Lower lobe of right lung (tissue), 2 donors: ENCODE results near the gene NMT1. TPM values are rescaled to one million over a fixed set of nuclear protein-coding genes. Genes with fewer than 3 reads are reported as not detected.

ENCODE experiments used
- ATAC-seq, 2 donors: fragments of 200-7000 bp; cut with Tn5 transposase; one replicate each; pipeline ENCODE4 v1.9.1; 2020 to 2022; ENCODE audit warnings: mild to moderate bottlenecking in 2 of 2, moderate library complexity in 2 of 2
- DNase-seq: peaks from one replicate; pipeline ENCODE4 v3.0.0-alpha.2; 2020
- H3K27ac ChIP-seq: fragments of 200-600 bp; one replicate; pipeline ENCODE4 v1.8.0; 2022
- H3K27me3 ChIP-seq: fragments of 200-600 bp; one replicate; pipeline ENCODE4 v1.8.0; 2022; ENCODE audit warnings: low read depth
- H3K36me3 ChIP-seq: fragments of 200-600 bp; one replicate; pipeline ENCODE4 v1.8.0; 2022; ENCODE audit warnings: mild to moderate bottlenecking
- H3K4me1 ChIP-seq: fragments of 200-600 bp; one replicate; pipeline ENCODE4 v1.8.0; 2022
- H3K4me3 ChIP-seq: fragments of 200-600 bp; one replicate; pipeline ENCODE4 v1.8.0; 2022; ENCODE audit warnings: mild to moderate bottlenecking
- H3K9me3 ChIP-seq: fragments of 200-600 bp; one replicate; pipeline ENCODE4 v1.8.0; 2022
- intact Hi-C: fragments of 100-400 bp; cut with DNase I; formaldehyde crosslinking; loops from one replicate; pipeline ENCODE4 v1.11.0; 2022
- total RNA-seq: library from RNA; stranded (reverse); fragmentation: NEBNext Ultra II Directional; extraction: Animal tissue kit (Norgen Biotek cat#: 25700); gene quantifications from one replicate; pipeline ENCODE4 v1.2.1, GENCODE V29; 2021
- TF ChIP-seq, protein P1 (sequence below): fragments of 200-600 bp; IDR thresholded peaks from one replicate; pipeline ENCODE4 v1.8.0; 2022; ENCODE audit warnings: antibody characterized with exemption, mild to moderate bottlenecking
- donor health status: DM: no; HTN: yes; CAD: no; lungs with severe emphysema.

The NMT1 gene
- total RNA-seq, 1 donor from 2014 or later: 117 TPM

GRCh38 chr17:45092911-45093430, 31.9 kb downstream of the NMT1 start:
- intact Hi-C loops: no loop called here
- Histone ChIP-seq H3K36me3 (peaks cover 89% of the 10 kb centered on the region), H3K4me3 (no peak overlapping the region), H3K27me3 (no peaks in the 10 kb centered on the region), H3K27ac (peak overlapping the region; percentile 81), H3K4me1 (peaks cover 28% of the 10 kb centered on the region), H3K9me3 (no peaks in the 10 kb centered on the region)
- ATAC-seq (peak; percentile 96 to 98), DNase-seq (peak; percentile 71)
- TF ChIP-seq, protein P1, sequence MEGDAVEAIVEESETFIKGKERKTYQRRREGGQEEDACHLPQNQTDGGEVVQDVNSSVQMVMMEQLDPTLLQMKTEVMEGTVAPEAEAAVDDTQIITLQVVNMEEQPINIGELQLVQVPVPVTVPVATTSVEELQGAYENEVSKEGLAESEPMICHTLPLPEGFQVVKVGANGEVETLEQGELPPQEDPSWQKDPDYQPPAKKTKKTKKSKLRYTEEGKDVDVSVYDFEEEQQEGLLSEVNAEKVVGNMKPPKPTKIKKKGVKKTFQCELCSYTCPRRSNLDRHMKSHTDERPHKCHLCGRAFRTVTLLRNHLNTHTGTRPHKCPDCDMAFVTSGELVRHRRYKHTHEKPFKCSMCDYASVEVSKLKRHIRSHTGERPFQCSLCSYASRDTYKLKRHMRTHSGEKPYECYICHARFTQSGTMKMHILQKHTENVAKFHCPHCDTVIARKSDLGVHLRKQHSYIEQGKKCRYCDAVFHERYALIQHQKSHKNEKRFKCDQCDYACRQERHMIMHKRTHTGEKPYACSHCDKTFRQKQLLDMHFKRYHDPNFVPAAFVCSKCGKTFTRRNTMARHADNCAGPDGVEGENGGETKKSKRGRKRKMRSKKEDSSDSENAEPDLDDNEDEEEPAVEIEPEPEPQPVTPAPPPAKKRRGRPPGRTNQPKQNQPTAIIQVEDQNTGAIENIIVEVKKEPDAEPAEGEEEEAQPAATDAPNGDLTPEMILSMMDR: no peak

- Histone ChIP-seq H3K9me3 (no peaks in the 10 kb centered on the region), H3K4me3 (no peak overlapping the region), H3K4me1 (peaks cover 31% of the 10 kb centered on the region), H3K36me3 (peaks cover 89% of the 10 kb centered on the region), H3K27ac (peak overlapping the region; percentile 81), H3K27me3 (no peaks in the 10 kb centered on the region)
- TF ChIP-seq, protein P1: no peak
- intact Hi-C loops: no loop called here
- no peak for DNase-seq
- ATAC-seq: peak; percentile 52 to 55
Measured at GRCh38 chr17:45093444-45094110, 32.5 kb downstream of the NMT1 start.

DNA sequence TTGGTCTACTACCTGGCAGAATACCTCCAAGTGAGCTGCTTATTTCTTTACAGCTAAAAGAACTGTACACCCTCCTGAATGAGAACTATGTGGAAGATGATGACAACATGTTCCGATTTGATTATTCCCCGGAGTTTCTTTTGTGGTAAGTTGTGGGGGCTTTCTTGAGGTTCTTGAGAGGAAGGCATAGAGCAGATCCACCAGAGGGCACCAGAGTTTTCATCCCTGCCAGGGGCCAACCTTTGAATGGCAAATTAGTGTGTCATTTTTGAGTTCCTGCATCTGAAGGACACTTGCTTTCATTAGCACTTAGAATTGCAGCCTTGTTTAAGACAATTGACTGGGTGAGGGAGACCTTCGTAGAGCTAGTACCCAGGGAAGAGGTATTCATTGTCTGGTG, 35.0 kb downstream of the NMT1 start:
- ATAC-seq: no peak
- no peak for DNase-seq
- H3K27me3 ChIP-seq: no peaks in the 10 kb centered on the region
- H3K4me1 ChIP-seq: peaks cover 36% of the 10 kb centered on the region
- H3K36me3 ChIP-seq: peaks cover 88% of the 10 kb centered on the region
- H3K27ac ChIP-seq: no peak overlapping the region
- no peaks in the 10 kb centered on the region for H3K9me3 ChIP-seq
- intact Hi-C loops: no loop called here
- TF ChIP-seq, protein P1: peak; percentile 32
- H3K4me3 ChIP-seq: no peak overlapping the region

GRCh38 chr17:45096926-45097325, 35.8 kb downstream of the NMT1 start:
- Histone ChIP-seq H3K4me3 (no peak overlapping the region), H3K36me3 (peaks cover 88% of the 10 kb centered on the region), H3K9me3 (no peaks in the 10 kb centered on the region), H3K27me3 (no peaks in the 10 kb centered on the region), H3K27ac (no peak overlapping the region), H3K4me1 (peaks cover 33% of the 10 kb centered on the region)
- TF ChIP-seq, protein P1: no peak
- no peak for ATAC-seq
- intact Hi-C loops: no loop called here
- DNase-seq: no peak

- DNase-seq (no peak), ATAC-seq (no peak)
- TF ChIP-seq, protein P1: no peak
- peaks cover 97% of the 10 kb centered on the region for H3K36me3 ChIP-seq
- H3K4me3 ChIP-seq: no peak overlapping the region
- intact Hi-C loops: no loop called here
- no peaks in the 10 kb centered on the region for H3K27me3 ChIP-seq
- H3K9me3 ChIP-seq: no peaks in the 10 kb centered on the region
- H3K27ac ChIP-seq: peak overlapping the region; percentile 49
- H3K4me1 ChIP-seq: peaks cover 20% of the 10 kb centered on the region
Measured at GRCh38 chr17:45098081-45098868, 37.2 kb downstream of the NMT1 start.
